Measurements from ENCODE around the gene LRRC25.

Gene LRRC25

GRCh38 chr19:18435842-18436670 lies 38.6 kb upstream of the LRRC25 start:
- DNase-seq = peak in 1 of 2 experiments; percentile 33

- no peak for DNase-seq
These were observed 37.9 kb upstream of the LRRC25 start for GRCh38 chr19:18435178-18435841.

- no peak for DNase-seq
These were observed 37.2 kb upstream of the LRRC25 start for GRCh38 chr19:18434411-18435175.

- no peak for DNase-seq
These were observed 36.4 kb upstream of the LRRC25 start for GRCh38 chr19:18433735-18434398.

- no peak for DNase-seq
These were observed 35.7 kb upstream of the LRRC25 start for GRCh38 chr19:18433015-18433691.

GRCh38 chr19:18432275-18433014 lies 35.0 kb upstream of the LRRC25 start:
- no peak for DNase-seq

- no peak for DNase-seq
These were observed 34.2 kb upstream of the LRRC25 start for GRCh38 chr19:18431351-18432197.

- no peak for DNase-seq
These were observed 33.2 kb upstream of the LRRC25 start for GRCh38 chr19:18430417-18431144.

GRCh38 chr19:18429717-18430416 lies 32.4 kb upstream of the LRRC25 start:
- no peak for DNase-seq

- DNase-seq = peak in 1 of 2 experiments; percentile 58
These were observed 31.6 kb upstream of the LRRC25 start for GRCh38 chr19:18428787-18429674.

GRCh38 chr19:18428173-18428786 lies 30.9 kb upstream of the LRRC25 start:
- no peak for DNase-seq

GRCh38 chr19:18427743-18428113 lies 30.3 kb upstream of the LRRC25 start:
- DNase-seq = no peak

- no peak for DNase-seq
These were observed 29.8 kb upstream of the LRRC25 start for GRCh38 chr19:18427080-18427742.

- no peak for DNase-seq
These were observed 29.0 kb upstream of the LRRC25 start for GRCh38 chr19:18426416-18426767.

- no peak for DNase-seq
These were observed 28.3 kb upstream of the LRRC25 start for GRCh38 chr19:18425515-18426415.

GRCh38 chr19:18424890-18425514 lies 27.6 kb upstream of the LRRC25 start:
- no peak for DNase-seq
